GM10266 (cell line): ENCODE results near the gene FLOT2.

Source experiments
- DNase-seq: peaks from one replicate; pipeline ENCODE4 v3.0.0; 2012; ENCODE audit errors: extremely low spot score
- TF ChIP-seq, protein P1 (sequence below): IDR thresholded peaks from 2 replicates; pipeline ENCODE4 v1.5.1; 2012; ENCODE audit warnings: mild to moderate bottlenecking, low read depth; ENCODE audit not compliant: control insufficient read depth, insufficient read depth; ENCODE audit errors: missing control alignments

Gene FLOT2

DNA sequence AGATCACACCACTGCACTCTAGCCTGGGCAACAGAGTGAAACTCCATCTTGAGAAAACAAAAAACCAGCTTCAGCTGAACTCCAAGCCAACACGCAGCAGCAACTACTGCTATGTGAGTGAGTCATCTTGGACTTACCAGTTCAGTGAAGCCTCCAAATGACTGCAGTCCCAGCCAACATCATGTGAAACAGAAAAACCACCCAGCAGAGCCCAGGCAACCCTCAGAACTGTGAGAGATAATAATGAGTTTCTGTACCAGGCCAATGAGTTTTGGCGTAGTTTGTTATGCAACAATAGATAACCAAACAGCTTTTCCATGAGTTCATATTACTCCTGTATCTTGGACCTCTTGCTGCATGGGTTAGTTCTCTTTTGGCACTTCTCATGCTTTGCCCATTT, 30.5 kb upstream of the FLOT2 start:
- no peak for DNase-seq
- TF ChIP-seq, protein P1, sequence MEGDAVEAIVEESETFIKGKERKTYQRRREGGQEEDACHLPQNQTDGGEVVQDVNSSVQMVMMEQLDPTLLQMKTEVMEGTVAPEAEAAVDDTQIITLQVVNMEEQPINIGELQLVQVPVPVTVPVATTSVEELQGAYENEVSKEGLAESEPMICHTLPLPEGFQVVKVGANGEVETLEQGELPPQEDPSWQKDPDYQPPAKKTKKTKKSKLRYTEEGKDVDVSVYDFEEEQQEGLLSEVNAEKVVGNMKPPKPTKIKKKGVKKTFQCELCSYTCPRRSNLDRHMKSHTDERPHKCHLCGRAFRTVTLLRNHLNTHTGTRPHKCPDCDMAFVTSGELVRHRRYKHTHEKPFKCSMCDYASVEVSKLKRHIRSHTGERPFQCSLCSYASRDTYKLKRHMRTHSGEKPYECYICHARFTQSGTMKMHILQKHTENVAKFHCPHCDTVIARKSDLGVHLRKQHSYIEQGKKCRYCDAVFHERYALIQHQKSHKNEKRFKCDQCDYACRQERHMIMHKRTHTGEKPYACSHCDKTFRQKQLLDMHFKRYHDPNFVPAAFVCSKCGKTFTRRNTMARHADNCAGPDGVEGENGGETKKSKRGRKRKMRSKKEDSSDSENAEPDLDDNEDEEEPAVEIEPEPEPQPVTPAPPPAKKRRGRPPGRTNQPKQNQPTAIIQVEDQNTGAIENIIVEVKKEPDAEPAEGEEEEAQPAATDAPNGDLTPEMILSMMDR, result no peak

DNA sequence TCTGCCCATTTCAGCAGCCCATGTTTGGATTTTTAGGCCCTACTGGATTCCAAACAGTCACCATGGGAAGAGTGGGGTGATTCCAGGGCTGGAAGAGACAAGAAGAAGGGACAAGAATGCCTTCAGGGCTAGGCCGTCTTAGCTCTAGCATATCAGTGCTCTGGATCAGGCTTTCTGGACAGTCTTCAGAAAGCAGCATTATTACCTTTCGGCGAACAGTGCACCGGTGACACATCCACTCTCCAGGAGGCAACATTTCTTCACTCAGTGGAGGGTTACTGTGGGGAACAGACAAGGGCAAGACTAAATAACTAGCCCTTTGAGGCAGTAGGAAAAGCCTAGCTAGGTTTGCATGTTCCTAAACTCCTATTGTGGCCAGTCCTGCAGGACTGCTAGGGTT, 29.3 kb upstream of the FLOT2 start:
- DNase-seq, result no peak
- TF ChIP-seq, protein P1, result no peak

DNA sequence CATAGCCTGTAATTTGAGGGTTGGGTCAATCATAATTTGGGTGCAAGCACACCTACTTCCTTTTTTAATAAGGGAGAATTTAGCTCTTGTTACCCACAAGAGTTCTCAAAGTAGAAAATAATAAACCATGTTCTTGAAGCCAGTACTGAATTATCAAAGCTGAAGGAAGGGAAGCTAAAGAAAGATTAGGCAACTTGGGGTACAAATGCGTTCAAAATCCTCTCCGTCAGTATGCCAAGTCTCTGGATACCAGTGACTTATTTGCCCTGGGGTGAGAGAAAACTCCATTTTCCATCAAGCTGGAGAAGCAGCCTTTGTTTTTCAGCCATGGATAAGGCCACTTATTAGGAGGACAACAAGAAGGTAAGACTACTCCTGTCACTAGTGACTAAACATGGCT, 28.8 kb upstream of the FLOT2 start:
- TF ChIP-seq, protein P1, result no peak
- no peak for DNase-seq

DNA sequence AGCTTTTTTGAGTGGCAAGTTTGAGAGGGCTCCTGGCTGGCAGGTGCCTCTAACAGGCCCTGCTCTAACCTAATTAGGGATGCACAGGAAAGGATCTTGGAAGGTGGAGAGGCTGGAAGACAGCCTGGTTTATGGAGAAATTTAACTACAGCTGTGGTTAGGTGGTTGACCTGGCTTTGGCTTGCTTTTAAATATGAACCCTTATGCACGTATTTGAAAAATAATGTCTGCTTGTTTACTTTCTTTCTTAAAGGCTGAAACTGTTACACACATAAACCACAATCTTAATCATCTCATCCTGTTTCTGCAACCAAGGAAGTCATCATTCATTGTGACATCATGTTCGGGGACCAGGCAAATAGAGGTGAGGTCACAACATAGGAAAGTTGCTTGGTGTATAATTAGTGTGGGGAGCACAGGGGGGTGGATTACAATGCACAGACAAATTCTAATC, 28.4 kb upstream of the FLOT2 start:
- TF ChIP-seq, protein P1, result no peak
- DNase-seq, result peak; percentile 50

DNA sequence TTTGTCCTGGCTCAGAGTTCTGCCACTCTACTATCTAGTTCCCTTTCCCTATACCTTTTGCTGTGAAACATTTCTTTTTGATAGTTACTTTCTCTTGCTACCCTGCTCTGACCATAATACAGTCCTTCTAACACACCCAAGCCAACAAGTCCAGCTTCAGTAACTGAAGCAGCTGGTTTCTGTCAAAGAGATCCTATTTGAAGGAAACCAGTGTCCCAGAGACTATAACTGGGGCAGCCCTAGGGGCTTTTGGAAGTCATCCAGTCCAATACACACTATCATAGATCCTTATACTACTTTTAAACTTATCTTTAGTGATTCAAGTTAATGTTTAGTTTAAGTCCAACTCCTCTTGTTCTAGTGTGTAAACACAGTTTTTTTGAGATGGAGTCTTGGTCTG, 22.7 kb upstream of the FLOT2 start:
- no peak for DNase-seq
- TF ChIP-seq, protein P1, result no peak

DNA sequence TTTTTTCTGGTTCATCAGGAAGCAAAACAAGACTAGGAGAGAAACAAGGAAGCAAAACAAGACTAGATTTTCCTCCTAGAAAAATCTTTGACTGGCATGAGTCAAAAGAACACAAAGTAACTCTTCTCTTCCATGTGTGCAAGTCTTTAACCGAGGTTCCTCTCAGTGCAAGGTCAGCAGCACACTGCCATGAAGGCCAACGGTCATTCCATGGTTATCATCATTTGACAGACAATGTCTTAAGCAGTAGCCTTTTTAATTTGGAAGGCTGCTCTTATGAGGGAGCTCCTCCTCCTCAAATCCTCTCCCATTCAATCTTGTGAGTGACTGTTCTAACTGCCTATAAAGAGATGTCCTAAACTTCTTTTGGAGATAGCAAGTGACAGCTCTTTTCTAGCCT, 20.8 kb upstream of the FLOT2 start:
- TF ChIP-seq, protein P1, result no peak
- DNase-seq, result no peak

DNA sequence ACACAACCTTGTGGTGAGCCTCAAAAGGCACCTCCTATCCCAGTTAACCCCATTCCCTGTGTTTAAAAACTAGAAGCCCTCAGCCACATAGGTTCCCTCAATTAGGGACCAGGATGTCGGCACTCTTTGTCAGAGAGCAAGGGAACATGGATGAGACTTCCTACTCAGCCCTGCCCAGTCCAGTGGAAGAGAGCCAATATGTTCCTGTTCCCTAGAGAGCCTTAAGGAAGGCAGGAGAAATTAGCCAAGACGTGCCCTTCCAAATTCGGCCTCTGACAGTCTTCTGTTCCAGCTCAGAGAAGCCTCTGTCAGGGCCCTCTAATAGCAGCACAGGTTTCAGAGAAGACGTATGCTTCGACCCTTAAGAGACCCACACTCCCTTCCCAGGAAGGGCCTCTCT, 19.9 kb upstream of the FLOT2 start:
- no peak for DNase-seq
- TF ChIP-seq, protein P1, result no peak
